Ovary (tissue), 9 donors: Measurements from ENCODE around the gene PHF11. TPM values are rescaled to one million over a fixed set of nuclear protein-coding genes. Genes with fewer than 3 reads are reported as not detected.

Source experiments
- DNase-seq, 5 donors: peaks; one replicate each; pipeline ENCODE4 v3.0.0-alpha.2; 2019 to 2020
- H3K27ac ChIP-seq, 2 donors: fragments of 200-600 bp; one replicate each; pipeline versions ENCODE4 v1.5.1 to v1.8.0; 2019 to 2022
- H3K27me3 ChIP-seq: fragments of 200-600 bp; one replicate; pipeline ENCODE4 v1.8.0; 2022
- H3K36me3 ChIP-seq: fragments of 200-600 bp; sonication (generic); one replicate; pipeline ENCODE4 v1.5.1; 2019
- H3K4me1 ChIP-seq: one replicate; pipeline ENCODE4 v1.8.1; 2013; ENCODE audit warnings: mild to moderate bottlenecking, moderate library complexity; ENCODE audit not compliant: insufficient read depth
- H3K4me3 ChIP-seq: fragments of 200-600 bp; sonication (generic); one replicate; pipeline ENCODE4 v1.5.1; 2017
- H3K9me3 ChIP-seq, 2 donors: fragments of 200-600 bp in 1 of 2; sonication (generic) in 1 of 2; one replicate each; pipeline versions ENCODE4 v1.5.1 to v1.8.1; 2013 to 2019; ENCODE audit warnings: mild to moderate bottlenecking in 1 of 2, moderate library complexity in 1 of 2
- EP300 ChIP-seq: sonication (generic); formaldehyde crosslinking; IDR thresholded peaks from one replicate; pipeline ENCODE4 v1.6.1; 2017; ENCODE audit warnings: antibody characterized with exemption
- POLR2A ChIP-seq: fragments of 450-650 bp; IDR thresholded peaks from one replicate; pipeline ENCODE4 v1.6.1; 2017; ENCODE audit warnings: antibody characterized with exemption, mild to moderate bottlenecking, moderate library complexity
- WGBS, 3 donors: extraction: QIAGEN DNeasy Blood & Tissue Kit in 1 of 3; methylation state at CpG; one replicate each; pipeline versions ENCODE4 v1.1.5 to v1.1.7; 2013 to 2017; 5-methylcytosine and 5-hydroxymethylcytosine counted together
- intact Hi-C, 4 donors: fragments of 100-400 bp; cut with DNase I; formaldehyde crosslinking; loops; one replicate each; pipeline versions ENCODE4 v1.11.0 to v1.15.1; 2022 to 2023
- polyA plus RNA-seq, 2 donors: library from polyadenylated mRNA; stranded (reverse); fragments of 200-250 nt in 1 of 2; fragments of 350-450 nt in 1 of 2; fragmentation: Illumina TruSeq in 1 of 2; extraction: RNeasy Lipid Tissue Mini Kit (QIAGEN cat#74804) in 1 of 2; gene quantifications; one replicate each; pipeline ENCODE4 v1.2.3, GENCODE V29; 2013 to 2014
- total RNA-seq, 7 donors: library from RNA; depleted of rRNA in 2 of 7; stranded (reverse); fragments of >200 nt in 2 of 7; fragmentation: NEBNext Ultra II Directional in 3 of 7; extraction: Animal tissue kit (Norgen Biotek cat#: 25700) in 3 of 7; gene quantifications; one replicate each; pipeline versions ENCODE4 v1.1.0 to v1.2.4, GENCODE V29; 2016 to 2023
- TF ChIP-seq, protein P1 (sequence below), 3 donors: fragments of 450-650 bp in 2 of 3; fragments of 200-600 bp in 1 of 3; IDR thresholded peaks; one replicate each; pipeline versions ENCODE4 v1.5.1 to v1.8.0; 2016 to 2022; ENCODE audit warnings: antibody characterized with exemption in 3 of 3, mild to moderate bottlenecking in 1 of 3
- donor health status: DM: no; HTN: no; CAD: no; lungs with moderate emphysema.
- donor health status: DM: no; HTN: no; CAD: no.
- donor health status: Bipolar disorder and iron deficiency.
- donor health status: DM: yes; HTN: yes; CAD: no.
- donor health status: DM: no; HTN: no; CAD: no.
- donor health status: DM: yes; HTN: yes; CAD: no.

The PHF11 gene
- total and polyA plus RNA-seq, 9 donors: 25.5 to 57.0 (median 34.0) TPM

DNA sequence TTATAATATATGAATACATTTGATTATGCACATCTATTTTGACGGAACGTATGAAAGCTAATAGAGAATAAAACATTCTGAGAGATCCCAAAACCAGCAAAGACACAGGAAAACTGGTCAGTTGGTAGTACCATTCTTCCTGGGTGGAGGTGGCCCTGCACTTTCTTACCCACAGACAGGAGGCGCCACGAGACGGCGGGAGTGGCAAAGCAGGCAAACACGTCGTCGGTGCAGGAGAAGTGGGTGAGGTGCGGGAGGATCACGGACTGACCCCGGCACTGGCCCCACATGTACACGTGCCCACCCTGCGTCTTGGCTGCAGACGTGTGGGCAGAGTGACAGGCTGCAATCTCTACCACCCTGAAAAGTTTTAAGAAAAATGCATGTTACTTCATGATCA lies 53.5 kb downstream of the PHF11 start:
- TF ChIP-seq EP300 (no peak), POLR2A (no peak)
- TF ChIP-seq, protein P1, sequence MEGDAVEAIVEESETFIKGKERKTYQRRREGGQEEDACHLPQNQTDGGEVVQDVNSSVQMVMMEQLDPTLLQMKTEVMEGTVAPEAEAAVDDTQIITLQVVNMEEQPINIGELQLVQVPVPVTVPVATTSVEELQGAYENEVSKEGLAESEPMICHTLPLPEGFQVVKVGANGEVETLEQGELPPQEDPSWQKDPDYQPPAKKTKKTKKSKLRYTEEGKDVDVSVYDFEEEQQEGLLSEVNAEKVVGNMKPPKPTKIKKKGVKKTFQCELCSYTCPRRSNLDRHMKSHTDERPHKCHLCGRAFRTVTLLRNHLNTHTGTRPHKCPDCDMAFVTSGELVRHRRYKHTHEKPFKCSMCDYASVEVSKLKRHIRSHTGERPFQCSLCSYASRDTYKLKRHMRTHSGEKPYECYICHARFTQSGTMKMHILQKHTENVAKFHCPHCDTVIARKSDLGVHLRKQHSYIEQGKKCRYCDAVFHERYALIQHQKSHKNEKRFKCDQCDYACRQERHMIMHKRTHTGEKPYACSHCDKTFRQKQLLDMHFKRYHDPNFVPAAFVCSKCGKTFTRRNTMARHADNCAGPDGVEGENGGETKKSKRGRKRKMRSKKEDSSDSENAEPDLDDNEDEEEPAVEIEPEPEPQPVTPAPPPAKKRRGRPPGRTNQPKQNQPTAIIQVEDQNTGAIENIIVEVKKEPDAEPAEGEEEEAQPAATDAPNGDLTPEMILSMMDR (IDR thresholded peaks at IDR 0.05): no peak
- intact Hi-C loops: no loop called here
- H3K27me3 ChIP-seq: no peaks in the 10 kb centered on the region
- H3K4me1 ChIP-seq: no peaks in the 10 kb centered on the region
- 85 to 91% (median 86%) methylated on average over 15 of the region's 15 CpGs for WGBS, 3 donors
- no peak overlapping the region for H3K27ac ChIP-seq
- no peaks in the 10 kb centered on the region for H3K9me3 ChIP-seq
- DNase-seq: no peak
- H3K36me3 ChIP-seq: no peaks in the 10 kb centered on the region
- H3K4me3 ChIP-seq: no peak overlapping the region

DNA sequence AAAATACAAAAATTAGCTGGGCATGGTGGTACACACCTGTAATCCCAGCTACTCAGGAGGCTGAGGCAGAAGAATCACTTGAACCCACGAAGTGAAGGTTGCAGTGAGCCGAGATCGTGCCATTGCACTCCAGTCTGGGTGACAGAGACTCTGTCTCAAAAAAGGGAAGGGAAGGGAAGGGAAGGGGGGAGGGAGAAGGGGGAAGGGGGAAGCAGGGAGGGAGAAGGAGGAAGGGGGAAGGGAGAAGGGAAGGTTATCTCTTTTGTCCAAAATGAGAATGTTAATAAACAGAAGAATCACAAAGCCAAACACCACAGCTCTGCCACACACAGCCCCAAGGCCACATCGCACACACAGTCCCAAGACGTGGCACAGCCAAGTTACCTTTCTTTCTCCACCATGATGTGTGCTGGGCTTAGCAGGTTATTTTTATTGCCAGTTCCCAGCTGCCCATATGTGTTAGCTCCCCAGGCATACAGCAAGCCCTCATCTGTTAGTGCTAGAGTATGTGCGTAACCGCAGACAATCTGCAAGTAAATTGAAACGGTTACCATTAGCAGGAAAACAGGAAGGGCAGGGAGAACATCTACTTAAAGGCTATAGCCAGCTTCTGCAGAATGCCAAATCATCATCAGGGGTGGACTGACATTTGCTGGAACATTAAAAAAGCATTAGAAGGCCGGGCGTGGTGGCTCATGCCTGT lies 55.3 kb downstream of the PHF11 start:
- no peaks in the 10 kb centered on the region for H3K27me3 ChIP-seq
- no peak overlapping the region for H3K4me3 ChIP-seq
- no peaks in the 10 kb centered on the region for H3K9me3 ChIP-seq
- H3K27ac ChIP-seq: no peak overlapping the region
- no peaks in the 10 kb centered on the region for H3K36me3 ChIP-seq
- DNase-seq: no peak
- intact Hi-C loops: no loop called here
- 86 to 90% (median 89%) methylated on average over 10 of the region's 10 CpGs for WGBS, 3 donors
- no peaks in the 10 kb centered on the region for H3K4me1 ChIP-seq
- TF ChIP-seq EP300: no peak
- TF ChIP-seq, protein P1 (IDR thresholded peaks at IDR 0.05): no peak
- no peak for TF ChIP-seq POLR2A

DNA sequence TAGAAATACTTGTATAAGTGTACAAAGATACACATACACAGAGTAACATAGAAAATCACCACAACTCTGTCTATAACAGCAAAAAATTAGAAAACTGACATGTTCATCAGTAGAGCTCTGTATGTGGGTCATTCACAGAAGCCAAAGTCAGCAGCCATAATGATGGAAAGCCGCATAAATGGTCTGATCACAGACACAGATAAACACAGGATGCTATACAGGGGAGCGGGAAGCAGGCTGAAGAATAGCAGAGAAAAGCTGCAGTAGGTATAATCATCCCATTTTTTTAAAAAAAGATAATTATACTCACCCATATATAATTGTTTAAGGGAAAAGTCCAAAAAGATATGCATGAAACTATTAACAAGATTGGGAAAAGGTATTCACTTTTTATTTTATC lies 58.1 kb downstream of the PHF11 start:
- H3K36me3 ChIP-seq: no peaks in the 10 kb centered on the region
- WGBS, 3 donors: 95 to 97% (median 97%) methylated on average over 2 of the region's 2 CpGs

DNA sequence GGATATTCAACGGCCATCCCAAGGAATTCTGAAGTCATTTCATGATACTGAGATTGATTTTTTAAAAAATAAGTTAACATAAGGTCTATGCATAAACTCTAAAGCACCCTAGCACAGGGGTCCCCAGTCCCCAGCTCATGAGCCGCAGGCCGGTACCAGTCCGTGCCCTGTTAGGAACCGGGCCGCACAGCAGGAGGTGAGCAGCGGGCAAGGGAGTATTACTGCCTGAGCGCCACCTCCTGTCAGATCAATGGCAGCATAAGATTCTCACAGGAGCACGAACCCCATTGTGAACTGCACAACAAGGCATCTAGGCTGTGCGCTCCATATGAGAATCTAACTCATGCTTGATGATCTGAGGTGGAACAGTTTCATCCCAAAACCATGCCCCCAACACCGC lies 58.6 kb downstream of the PHF11 start:
- Histone ChIP-seq H3K27ac (no peak overlapping the region), H3K36me3 (no peaks in the 10 kb centered on the region), H3K4me1 (no peaks in the 10 kb centered on the region), H3K9me3 (no peaks in the 10 kb centered on the region), H3K4me3 (no peak overlapping the region), H3K27me3 (no peaks in the 10 kb centered on the region)
- TF ChIP-seq EP300 (no peak), POLR2A (no peak)
- TF ChIP-seq, protein P1 (IDR thresholded peaks at IDR 0.05): no peak
- no peak for DNase-seq
- WGBS, 3 donors: 80 to 84% (median 83%) methylated on average over 11 of the region's 11 CpGs
- intact Hi-C loops: no loop called here

More for the DNA sequence above, 58.1 kb downstream of the PHF11 start:
- Histone ChIP-seq H3K27me3 (no peaks in the 10 kb centered on the region), H3K4me3 (no peak overlapping the region), H3K4me1 (no peaks in the 10 kb centered on the region), H3K27ac (no peak overlapping the region), H3K9me3 (no peaks in the 10 kb centered on the region)
- intact Hi-C loops: no loop called here
- TF ChIP-seq, protein P1 (IDR thresholded peaks at IDR 0.05): no peak
- TF ChIP-seq POLR2A: no peak
- no peak for TF ChIP-seq EP300
- no peak for DNase-seq
